Hematopoietic multipotent progenitor cell treated with erythropoietin and hydrocortisone succinate and interleukin-3 and kit ligand, for 6 days (in vitro differentiated cells): ENCODE results near the gene ZNF324B.
"Not testable (repeated sequence)": the region's sequence is repeated elsewhere in the genome, so short reads cannot be mapped to it uniquely, and the experiment has no call there.

Experiments used
- DNase-seq: peaks from one replicate; pipeline ENCODE4 v3.0.0-alpha.2; 2015

Gene ZNF324B

GRCh38 chr19:58456111-58456510 lies 4.7 kb downstream of the ZNF324B start:
- no peak for DNase-seq

- DNase-seq: no peak
Observed at GRCh38 chr19:58460039-58460438, 8.6 kb downstream of the ZNF324B start.

- peak; percentile 19 for DNase-seq
Observed at GRCh38 chr19:58466089-58466759, 14.8 kb downstream of the ZNF324B start.

DNA sequence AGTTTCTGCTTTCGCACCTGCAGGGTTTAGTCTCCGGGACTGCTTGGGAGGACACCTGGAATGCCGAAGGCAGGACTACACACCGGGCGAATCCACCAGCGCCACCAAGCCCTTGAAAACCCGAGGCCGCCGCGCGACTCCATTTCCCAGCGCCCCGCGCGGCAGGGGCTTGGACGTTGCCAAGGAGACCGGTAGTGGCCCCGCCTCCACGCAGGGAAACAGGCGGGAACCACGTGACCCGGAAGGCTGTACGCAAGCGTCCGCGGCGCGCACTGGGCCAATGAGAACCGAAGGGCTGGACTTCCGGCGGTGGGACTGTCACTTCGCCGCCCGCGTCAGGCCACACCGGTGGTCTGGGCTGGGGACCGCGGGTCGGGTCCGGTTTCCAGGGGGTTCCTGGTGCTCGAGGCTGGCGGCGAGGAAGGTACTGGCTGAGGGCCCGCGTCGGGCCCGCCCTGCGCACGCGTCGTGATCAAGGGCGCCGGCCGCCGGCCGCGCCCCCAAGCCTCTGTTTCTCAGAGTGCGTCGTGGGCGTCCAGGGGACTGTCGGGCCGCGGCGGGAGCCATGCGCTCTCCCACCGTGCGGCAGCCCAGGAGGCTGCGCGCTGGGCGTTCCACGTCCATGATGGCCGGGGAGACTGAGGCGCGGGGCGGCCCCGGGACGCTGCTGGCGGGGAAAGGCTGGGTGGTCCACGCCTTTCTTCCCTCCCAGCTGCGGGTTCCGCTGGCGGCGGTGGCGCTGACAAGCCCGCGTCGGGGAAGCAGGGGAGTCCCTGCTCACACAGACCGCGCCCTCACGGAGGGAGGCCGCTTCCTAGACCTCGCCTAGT lies 15.6 kb downstream of the ZNF324B start, which contains the start of gene ZNF324:
Gene ZNF324 (plus strand): TSS at position 321 of the 830 bp plus-strand sequence. CDS start 2,106 bp downstream, outside the sequence.
- DNase-seq: peak; percentile 99

GRCh38 chr19:58468216-58468839 lies 16.9 kb downstream of the ZNF324B start:
- DNase-seq: peak; percentile 26

GRCh38 chr19:58469241-58470013 lies 18.0 kb downstream of the ZNF324B start:
- DNase-seq: no peak

- DNase-seq: not testable (repeated sequence)
Observed at GRCh38 chr19:58470837-58471543, 19.6 kb downstream of the ZNF324B start.

GRCh38 chr19:58471736-58472135 lies 20.3 kb downstream of the ZNF324B start:
- DNase-seq: no peak

DNA sequence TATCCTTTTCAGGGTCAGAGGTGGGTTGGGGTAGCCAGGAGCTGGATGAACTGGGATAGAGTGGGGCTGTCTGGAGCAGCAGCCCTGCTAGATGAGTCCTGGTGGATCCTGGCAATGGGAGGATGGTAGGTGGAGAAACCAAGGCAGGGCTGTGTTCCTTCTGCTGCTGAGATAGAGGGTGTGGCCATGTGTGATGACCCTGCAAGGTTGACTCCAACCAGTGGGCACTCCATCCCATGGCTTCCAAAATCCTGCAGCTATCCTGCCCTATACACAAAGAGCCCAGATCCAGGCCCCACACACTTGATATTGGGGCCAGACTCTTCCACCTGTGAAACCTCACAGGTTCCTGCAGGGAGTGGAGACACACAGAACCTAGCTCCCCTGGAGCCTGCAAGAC lies 22.4 kb downstream of the ZNF324B start:
- DNase-seq: no peak

GRCh38 chr19:58474291-58474996 lies 23.0 kb downstream of the ZNF324B start:
- no peak for DNase-seq

- no peak for DNase-seq
Observed at GRCh38 chr19:58474997-58475713, 23.7 kb downstream of the ZNF324B start.

DNA sequence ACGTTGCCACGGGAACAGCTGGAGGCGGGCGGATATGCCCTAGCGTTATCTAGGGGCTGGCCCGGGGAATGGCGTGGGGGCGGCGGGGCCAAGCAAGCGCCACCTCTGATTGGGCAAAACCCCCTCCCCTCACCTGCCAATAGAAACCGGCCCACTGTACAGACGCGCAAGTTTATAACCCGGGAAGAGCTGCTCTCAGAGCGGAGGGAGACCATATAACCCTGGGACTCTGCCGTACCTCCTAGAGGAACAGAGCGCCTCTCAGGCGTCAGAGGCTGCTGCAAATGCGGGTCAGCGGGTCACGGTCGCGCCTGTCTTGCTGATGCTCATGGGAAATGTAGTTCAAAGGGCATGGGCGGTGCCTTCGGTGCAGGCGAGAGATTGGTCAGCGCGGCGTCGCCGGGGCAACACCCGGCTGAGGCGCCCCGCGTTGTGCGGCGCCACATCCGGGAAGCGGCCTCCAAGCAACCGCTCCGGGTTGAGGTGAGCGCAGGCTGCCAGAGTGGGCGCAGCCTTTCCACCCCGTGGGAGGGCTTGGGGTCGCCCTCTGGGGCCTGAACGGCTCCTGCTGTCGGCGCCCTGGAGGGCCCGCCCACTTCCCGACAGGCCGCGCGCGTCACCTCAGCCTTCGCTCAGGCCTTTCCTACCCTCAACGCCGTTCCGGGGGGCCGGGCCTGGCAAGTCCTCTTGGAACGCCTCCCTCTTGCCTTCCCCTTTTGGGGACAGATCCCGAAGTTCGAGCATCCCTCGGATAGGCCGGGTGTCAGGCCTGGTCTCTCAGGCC lies 24.5 kb downstream of the ZNF324B start, which contains the start of gene ZNF446:
Gene ZNF446 (plus strand): TSS at position 639 of the 784 bp plus-strand sequence. CDS start 867 bp downstream, outside the sequence.
- DNase-seq: peak; percentile 98

- no peak for DNase-seq
Observed at GRCh38 chr19:58476498-58477015, 25.1 kb downstream of the ZNF324B start.

DNA sequence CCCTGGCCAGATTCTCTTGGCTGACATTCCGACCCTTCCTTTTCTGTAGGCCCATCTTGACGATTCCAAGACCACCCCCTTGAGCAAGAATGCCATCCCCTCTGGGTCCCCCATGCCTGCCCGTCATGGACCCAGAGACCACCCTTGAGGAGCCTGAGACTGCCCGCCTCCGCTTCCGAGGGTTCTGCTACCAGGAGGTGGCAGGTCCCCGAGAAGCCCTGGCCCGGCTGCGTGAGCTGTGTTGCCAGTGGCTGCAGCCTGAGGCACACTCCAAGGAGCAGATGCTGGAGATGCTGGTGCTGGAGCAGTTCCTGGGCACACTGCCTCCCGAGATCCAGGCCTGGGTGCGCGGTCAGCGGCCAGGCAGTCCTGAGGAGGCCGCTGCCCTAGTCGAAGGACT lies 25.7 kb downstream of the ZNF324B start:
- DNase-seq: no peak

DNA sequence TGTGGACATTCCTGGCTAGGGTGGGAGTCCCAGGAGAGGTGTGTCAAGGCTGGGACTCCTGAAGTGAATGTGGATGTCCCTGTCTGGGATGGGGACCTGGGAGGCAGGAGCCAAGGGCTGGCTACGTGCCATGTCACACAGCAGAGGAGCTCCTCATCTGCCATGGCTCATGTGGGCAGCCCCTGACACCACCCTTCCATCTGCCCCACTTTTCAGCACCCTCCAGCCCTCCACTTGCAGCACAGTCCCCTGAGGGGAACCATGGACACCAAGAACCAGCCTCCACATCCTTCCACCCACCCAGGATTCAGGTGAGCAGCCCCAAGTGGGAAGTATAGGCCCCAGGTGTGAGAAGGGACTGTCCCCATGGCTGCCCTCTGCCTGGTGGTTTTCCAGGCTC lies 26.4 kb downstream of the ZNF324B start:
- no peak for DNase-seq

DNA sequence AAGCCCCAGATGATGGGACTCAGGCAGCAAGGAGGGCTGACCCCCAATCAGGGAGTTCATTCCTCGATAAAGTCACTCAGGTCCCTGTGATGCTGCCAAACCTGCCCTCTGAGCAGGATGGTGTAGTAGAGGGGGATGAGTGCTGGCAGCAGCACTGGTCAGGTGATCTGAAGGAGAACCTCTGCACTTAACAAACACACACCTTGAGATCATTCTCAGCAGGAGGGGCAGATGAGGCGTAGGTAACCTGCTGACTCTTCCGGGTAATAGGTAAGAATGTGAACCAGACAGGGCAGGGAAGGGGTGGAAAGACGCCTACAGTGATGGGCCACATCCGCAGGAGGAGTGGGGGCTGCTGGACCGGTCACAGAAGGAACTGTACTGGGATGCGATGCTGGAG lies 27.9 kb downstream of the ZNF324B start:
- no peak for DNase-seq

GRCh38 chr19:58479736-58480480 lies 28.5 kb downstream of the ZNF324B start:
- no peak for DNase-seq

- DNase-seq: no peak
Observed at GRCh38 chr19:58480481-58480830, 29.0 kb downstream of the ZNF324B start.

GRCh38 chr19:58480831-58481230 lies 29.4 kb downstream of the ZNF324B start:
- no peak for DNase-seq
